ENCODE measurements around the gene SLIT1.

SLIT1 gene

DNA sequence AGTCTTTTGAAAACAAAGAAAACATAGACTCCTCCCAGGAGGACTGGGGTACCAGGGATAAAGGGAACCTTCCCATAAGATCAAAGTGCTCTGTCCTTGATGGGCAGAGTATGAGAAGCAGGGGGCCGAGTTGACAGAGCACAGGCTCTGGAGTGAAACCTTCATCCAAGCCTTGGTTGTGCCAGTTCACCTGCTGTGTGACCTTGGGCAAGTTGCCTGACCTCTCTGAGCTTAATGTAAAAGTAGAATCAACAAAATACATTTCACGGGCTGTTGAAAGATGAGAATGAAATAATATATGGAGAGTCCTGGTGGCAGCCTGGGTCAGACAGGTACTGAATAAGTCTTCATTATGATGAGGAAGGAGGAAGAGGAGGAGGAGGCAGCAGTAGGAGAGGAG is 69.9 kb downstream of the SLIT1 start:
- DNase-seq (ENCODE audit: low read depth in 2 of 2), result no peak

DNA sequence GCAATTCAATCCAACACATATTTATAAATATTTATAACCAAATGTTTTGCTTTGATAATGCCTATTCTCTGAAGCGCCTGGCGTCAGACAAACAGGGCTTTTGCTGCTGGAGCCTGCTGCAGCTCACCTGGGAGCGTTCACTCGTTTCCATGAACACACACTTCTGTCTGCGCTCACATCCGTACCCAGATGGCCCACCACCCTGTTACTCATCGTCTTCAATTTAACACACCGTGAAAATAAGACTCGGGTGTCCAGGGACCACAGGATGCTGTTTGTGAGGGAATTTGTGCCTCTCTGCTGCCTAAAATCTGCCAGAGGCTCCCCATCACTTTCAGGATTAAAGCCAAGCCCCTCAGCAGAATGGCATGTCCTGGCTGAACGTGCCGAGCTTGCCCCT is 74.1 kb downstream of the SLIT1 start:
- DNase-seq (ENCODE audit: low read depth in 2 of 2), result no peak

DNA sequence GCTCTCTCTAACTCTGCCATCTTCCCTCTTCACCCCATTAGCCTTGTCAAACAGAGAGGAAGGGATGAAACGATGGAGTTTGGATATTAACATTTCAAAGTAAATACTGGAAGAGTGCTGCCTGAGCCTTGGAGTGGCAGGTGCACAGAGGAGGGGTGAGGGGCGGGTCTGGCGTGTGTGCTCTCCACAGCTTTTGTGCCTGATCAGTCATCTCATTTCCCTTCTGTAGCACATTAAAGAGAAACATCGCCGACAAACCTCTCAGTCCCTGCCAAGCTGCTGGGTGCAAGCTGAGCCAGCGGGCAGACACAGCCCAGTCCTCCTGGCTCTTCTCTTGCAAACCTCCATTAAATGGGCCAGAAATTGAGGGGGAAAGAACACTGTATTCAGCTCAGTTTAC is 76.2 kb downstream of the SLIT1 start:
- DNase-seq (ENCODE audit: low read depth in 2 of 2), result no peak

DNA sequence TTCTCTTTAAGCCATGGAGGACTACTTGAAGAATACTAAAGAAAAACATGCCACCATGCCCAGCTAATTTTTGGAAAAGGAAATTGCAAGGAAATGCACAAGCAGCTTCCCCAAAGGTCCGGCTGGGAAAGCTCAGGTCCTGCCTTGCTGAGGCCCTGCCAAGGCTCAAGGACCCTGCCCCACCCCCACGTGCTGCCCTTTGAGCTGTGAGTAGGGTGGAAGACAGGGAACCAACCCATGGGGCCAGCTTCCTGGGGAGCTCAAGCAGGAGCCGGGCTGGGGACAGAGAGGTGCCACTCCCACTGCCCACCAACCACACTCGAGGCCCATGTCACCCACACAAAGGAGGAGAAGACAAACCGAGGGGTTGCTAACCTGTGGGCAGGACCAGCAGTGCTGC is 78.2 kb downstream of the SLIT1 start:
- no peak for DNase-seq (ENCODE audit: low read depth in 2 of 2)

DNA sequence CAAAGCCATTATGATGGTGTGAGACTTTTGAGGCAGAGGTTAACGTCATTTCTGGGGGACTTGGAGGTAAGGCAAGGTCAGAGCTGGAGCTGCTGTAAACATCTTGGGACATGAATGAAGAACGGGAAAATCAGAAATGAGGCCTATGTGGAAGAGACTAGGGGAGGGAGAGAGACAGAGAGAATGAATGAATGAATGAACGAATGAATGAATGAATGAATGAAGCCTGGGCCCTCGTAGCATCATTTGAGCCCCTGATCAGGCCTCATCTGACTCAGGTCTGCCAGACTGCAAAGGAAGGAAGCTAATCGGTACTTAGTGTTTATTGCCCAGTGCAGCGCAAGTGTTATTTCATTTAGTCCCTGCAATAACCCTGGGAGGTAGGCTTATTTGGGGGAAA is 79.6 kb downstream of the SLIT1 start:
- no peak for DNase-seq (ENCODE audit: low read depth in 2 of 2)

DNA sequence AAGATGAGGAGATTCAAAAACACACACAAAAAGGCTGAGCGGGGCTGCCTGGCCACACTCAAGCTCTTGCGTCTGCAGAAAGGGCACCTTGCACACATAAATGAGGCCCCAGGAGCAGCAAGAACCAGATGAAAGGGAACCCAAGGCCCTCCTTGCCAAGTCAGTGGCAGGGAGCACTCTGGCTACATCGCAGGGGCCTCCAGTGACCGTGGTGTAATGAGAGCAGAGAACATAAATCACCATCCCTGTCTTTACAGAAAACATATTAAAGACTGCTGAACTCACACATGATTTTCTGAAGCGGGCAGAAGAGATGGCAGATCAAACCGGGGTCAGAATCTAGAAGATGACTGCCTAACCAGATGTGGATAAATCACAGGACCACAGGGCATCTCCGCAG is 80.5 kb downstream of the SLIT1 start:
- no peak for DNase-seq (ENCODE audit: low read depth in 2 of 2)

DNA sequence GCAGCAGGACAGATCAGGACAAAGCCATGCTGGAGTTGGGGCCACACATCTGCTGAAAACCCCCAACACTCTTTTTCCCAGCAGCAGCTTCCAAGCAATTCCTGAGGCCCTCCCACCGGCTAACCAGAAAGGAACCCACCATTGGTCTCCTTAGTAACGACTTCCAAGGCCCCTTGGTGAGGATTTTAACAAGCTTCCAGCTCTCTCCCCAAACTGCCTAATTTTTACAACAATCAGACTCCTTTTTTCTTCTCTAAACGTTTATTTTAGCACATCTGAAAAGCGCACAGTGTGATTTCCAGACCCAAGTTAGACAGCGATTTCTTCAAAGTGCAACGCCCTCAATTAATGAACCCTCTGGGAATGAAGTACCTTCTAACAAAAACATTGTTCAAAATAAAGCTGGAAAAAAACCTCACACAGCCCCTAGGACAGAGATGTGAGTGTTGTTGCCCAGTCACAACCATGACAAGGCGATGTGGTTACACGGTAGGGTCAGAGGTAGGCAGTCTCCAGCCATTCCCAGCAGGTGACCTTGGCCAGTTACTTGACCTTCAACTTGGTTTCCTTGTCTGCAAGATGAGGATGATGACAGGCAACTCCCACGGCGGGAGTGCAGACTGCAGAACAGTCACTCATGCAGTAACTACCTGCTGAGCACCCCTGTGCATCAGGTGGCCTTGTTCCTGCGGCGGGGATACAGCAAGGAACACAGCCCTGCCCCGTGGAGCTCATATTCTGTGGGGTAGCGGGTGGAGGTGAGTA is 82.3 kb downstream of the SLIT1 start:
- DNase-seq (ENCODE audit: low read depth in 2 of 2), result no peak

DNA sequence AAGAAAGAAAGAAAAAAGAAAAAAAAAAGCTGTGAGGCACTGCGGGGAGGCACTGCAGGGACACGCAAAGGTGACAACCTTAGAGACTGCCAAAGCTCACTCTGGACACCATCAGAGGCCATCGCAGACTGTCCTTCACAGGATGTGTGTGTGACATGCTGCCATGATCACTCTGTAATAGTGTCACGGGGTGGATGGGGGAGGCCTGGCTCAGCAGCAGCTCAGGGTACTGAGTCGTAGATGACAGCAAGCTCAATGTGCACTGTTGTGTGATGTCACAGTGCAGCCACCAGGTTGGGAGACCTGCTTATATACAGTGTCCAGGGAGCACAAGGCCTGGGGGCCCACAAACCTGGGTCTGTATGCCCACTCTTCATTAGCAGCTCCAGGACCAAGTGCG is 83.3 kb downstream of the SLIT1 start:
- no peak for DNase-seq (ENCODE audit: low read depth in 2 of 2)

DNA sequence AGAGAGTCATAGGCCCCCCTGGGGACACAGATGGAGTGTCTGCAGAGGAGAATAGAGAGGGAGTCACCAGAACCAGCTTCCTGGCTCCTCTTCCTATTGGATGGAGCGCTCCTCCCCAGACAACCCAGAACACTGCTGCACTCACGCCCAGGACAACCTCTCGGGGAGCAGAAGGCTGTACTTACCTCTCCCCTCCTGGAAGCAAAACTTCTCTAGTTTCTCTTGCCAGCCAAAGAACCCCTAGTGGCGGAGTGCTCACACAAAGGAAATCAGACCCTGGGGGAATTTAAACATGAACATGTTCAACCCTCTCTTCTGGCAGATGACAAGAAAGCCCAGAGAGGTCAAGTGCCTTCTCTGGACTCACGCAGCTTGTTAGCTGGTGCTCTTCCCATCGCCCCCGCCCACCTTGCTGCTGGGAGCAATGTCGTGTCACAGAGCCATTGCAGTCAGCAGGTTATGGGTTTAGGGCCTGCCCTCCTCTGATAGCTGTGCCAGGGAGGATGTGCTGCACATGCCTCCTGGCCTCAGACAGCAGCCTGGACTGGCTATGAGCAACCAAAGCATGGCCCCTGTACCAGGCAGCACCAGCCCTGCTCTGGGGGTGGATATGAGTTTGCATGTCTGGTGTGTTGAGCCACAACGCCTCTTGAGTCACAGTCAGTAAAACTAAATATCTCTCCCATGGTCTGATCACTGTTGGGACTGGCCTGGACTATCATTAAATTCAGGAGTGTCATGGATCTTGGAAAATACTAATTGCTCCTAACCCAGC is 84.4 kb downstream of the SLIT1 start:
- no peak for DNase-seq (ENCODE audit: low read depth in 2 of 2)

DNA sequence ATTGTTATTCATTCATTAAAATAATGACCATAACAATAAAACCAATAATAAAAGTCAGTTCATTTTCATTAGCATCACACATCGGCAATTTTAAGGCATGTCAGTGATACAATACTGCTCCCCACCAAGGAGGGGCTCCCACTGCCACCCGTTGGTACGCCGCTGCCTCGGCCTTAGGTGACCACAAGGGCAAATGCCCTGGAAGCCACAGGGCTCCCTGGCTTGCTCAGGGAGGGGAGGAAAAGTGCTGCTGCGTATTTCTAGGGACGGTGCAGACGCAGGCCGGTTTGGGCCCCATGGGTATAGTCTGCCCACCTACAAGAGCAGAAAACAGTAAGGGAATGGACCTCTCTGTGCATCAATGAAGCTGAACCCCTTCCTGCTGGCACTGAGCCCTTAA is 85.1 kb downstream of the SLIT1 start:
- DNase-seq (ENCODE audit: low read depth in 2 of 2), result no peak

DNA sequence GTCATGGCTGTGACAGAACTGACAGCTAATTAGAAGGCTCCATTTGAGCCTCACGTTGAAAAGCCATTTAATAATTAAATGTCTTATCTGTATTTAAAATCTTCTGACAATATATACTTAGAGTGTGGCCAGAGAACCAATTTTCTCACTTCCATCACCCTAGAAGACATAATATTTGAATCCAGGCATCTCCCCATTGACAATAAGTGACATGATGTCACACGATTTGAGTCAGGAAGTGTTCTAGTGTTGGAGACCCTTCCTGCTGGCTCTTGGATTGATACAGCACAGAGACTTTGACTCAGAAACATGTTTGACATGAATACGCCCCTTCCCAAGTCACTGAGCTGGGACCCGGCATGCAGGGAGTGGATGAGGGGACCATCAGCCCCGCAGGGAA is 85.9 kb downstream of the SLIT1 start:
- DNase-seq (ENCODE audit: low read depth in 2 of 2), result no peak

DNA sequence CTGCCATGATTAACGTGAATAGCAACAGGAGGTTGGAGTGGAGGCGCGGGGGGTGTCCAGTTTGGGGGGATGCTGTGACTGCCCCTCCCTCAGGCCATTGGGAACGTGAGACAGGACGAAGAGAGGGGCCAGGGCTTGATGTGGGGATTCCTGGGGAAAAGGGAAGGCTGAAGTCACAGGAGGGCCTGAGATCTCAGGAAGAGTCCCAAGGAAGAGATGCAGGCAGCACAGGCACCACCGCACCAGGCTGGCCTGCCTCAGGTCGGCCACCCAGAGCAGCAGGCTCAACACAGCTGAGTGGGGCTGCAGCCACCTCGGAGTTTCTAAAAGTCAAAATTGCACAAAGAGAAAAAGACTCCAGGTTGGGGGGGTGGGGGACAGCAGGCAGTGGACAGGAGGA is 86.7 kb downstream of the SLIT1 start:
- DNase-seq (ENCODE audit: low read depth in 2 of 2), result no peak

DNA sequence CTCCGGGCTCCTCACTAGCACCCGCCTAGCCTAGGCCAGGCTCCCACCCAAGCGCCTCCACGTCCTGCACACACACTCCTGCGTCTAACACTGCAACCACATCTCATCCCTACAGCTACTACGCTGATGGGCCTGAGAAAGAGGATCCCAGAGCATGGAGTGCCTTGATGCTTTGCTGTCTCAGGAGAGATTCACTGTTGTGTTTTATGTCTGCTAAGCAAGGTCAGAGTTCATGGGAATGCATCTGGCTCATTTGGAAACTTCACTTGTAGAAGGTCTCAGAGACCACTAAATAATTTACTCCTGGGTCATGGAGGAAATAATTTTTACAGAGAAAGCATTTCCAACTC is 88.7 kb downstream of the SLIT1 start:
- no peak for DNase-seq (ENCODE audit: low read depth in 2 of 2)

DNA sequence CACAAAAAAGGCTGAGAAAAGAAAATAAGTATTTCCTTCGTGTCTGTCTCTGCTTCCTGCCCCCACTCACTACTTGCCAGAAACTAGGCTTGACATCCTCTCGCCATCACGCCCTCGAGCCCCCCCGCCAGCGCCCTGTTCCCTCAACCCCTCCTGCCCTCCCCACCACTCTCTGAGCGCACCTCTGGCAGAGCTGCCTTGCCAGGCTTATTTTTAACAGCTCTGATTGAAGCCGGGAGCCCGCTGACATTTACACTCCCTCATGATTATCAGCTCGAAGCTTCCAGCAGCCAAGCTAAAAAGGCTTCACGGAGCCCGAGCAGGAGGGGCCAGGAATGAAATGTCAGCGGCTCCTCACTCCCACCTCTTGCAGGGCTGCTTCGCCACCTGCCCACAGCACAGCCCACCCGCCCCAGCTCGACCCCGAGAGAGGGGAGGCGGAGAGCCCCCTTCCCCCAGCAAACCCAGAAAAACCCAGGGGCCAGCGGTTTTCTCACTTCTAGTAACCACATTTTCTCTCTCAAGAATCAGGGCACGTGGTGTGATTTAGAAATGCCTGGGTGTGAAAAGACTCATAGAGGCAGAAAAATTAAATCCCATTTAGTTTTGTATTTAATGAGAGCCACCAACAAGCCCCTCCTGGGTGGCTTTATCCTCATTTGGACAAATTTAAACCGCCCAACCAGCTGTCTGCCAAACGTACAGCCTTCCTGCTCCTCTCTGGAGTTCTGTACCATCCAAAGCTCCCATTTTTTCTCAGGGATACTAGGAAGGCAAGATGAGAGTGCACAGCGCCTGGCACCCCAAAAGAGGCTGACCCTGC is 89.3 kb downstream of the SLIT1 start:
- no peak for DNase-seq (ENCODE audit: low read depth in 2 of 2)

DNA sequence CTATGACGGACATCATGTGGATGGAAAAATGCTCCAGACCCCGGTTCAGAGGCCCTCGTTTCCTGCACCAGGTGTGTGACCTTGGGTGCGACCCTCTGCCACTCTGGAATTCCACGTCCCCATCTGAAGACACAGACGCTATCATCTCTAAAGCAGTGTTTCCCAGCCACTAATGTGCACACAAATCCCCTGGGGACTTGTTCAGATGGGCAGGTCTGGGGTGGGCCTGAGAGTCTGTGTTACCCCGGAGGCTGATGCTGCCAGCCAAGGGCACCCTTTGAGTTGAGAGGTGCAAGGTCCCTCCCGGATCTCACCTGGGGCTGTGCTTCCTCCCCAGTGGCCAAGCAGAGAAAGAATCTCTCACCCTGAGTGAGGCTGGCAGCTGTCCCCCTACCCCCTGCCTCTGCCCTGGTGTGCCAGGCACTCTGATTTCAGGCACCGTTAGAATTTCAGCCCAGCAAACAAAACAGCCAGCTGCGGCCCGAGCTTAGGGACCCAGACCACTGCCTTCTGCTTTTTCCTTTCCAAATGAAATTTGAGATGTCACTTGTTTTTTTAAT is 90.0 kb downstream of the SLIT1 start:
- DNase-seq (ENCODE audit: low read depth in 2 of 2), result no peak

DNA sequence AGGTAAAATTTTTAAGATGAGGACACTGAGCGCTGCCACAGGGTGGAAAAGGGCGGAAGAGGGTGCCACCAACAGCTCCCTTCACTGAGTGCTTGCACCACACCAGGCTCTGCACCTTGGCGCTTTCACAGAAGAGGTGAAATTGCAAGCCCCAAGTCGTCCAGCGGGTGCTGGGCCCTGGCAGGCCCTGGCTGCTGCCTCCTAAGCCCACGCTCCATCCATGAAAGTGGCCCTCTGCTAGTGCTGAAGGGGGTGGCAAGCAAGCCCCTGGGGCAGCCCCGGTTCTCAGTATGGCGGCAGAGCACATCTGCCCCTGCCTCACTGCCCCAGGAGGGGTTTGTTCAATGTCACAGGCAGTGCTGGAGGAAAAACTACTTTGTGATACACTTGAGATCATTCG is 95.1 kb downstream of the SLIT1 start:
- no peak for DNase-seq (ENCODE audit: low read depth in 2 of 2)

DNA sequence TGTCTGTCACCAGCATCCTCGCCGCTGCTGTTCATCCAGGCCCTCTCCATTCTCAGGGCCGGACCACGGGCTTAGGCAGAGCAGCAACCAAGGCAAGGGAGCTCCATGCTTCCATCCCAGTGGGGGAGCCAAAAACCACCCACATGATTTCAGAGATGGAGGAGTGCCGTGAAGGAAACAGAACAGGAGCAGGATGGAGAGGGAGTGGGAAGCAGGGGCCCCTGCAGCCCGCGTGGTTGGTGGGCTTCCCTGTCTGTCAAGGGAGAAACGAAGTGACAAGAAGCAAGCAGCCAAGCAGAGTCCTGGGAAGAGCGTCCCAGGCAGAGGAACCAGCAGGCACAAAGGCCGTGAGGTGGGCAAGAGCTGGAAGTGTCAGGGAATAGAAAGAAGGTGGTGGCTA is 95.7 kb downstream of the SLIT1 start:
- DNase-seq (ENCODE audit: low read depth in 2 of 2), result no peak

DNA sequence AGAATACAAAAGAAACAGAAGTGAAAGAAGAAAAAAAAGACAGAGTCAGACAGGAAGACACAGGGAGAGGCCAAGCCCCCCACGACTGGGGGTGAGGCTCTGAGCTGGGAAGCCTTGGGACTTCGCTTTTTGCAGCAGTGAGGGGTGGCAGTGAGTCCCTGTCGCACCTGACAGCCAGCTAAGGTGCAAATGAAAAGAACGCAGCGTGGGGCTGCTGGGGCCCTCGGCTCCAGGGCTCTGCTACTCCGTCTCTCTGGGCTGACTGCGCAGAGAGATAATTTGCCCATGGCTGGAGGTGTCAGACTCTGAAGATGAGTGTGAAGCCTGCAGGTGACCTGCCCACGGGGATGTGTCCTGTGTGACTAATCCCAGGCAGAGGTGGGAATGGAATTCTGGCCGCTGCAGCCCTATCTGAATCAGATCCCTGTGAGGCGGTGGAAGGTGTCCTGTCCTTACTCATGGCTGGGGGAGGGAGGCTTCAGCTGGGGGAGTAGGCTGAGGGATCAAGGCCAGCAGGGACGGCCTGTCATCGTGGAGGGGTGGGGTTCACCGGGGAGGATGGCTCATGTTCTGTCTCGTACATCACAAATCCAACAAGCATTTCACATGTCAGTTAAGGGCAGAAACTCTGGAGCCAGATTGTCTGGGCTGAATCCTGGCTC is 96.4 kb downstream of the SLIT1 start:
- DNase-seq (ENCODE audit: low read depth in 2 of 2), result no peak

DNA sequence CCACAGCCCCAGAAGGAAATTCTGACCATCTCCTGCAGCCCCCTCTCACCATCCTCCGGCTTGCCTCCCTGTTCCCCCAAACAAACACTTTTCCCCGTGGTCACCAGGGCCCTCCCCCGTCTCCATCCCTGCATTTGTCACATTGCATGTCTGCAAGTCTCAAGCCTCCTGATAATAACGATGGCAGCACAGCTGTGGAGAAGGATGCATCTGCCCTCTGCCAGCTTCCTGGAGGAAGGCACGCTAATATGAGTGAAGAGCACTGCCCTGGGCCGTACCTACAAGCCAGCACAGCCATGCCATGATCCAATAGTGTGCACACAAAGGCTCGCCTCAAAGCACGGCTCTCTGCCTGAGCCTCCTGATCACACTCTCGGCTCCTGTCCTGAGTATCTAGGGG is 98.5 kb downstream of the SLIT1 start:
- no peak for DNase-seq (ENCODE audit: low read depth in 2 of 2)

DNA sequence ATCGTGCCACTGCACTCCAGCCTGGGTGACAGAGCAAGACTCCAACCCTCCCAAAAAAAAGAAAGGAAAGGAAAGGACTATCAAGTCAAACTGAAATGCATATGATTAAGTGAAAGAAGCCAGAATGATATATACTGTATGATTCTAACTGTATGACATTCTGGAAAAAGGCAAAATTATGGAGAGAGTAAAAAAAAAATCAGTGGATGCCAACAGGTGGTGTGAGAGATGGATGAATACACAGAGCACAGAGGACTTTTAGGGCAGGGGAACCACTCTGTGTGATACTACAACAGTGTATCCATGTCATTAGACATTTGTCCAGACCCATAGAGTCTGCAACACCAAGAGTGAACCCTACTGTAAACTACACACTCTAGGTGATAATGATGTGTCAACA is 99.2 kb downstream of the SLIT1 start:
- no peak for DNase-seq (ENCODE audit: low read depth in 2 of 2)

DNA sequence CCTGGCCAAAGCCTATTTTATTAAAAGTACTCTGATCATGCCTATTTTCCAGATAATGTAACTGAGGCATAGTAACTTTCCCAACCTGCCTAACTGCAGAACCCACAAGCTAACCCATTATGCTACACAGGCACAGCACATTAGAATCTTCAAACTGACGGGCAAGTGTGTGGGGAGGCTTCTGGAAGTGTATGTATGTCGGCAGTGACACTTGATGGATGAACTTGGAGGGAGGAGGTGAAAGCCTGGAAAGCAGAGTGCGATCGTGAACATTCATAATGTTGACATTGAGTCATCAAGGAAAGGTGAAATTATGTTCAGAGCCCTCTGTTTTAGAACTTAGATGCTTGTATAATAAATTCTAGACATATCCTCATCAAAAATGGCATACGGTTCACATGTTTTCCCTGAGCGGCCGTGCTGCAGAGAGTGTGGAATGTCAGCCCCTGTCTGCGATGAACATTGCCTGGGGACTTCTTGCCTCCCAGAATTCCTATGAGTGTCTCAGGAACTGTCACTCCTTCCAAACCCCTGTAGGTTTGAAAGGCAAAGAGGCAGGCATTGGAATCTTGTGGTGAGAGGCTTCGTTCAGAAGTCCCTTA is 102.4 kb downstream of the SLIT1 start:
- DNase-seq (ENCODE audit: low read depth in 2 of 2), result no peak
